GM12878 (cell line): ENCODE data around the gene RHCG. TPM values are rescaled to one million over a fixed set of nuclear protein-coding genes. Genes with fewer than 3 reads are reported as not detected.

ENCODE experiments used
- ATAC-seq: fragments of 200-7000 bp; cut with Tn5 transposase; 3 replicates; pipeline ENCODE4 v1.9.1; 2020; ENCODE audit warnings: mild to moderate bottlenecking, moderate library complexity
- BruUV-seq: library from RNA; stranded (reverse); fragments of 400-500 nt; replicated peaks from 2 replicates; lab custom pipeline; 2021; lab: Mats Ljungman, UMichigan
- CTCF ChIA-PET: fragments of 300-600 bp; sonication (Branson Sonifier 250); formaldehyde crosslinking; extraction: SDS; loops from one replicate; lab custom pipeline; 2021; ENCODE audit warnings: inconsistent platforms; lab: Yijun Ruan, JAX
- POLR2A ChIA-PET: fragments of 350-600 bp; formaldehyde crosslinking; extraction: SDS; loops from one replicate; lab custom pipeline; 2021; ENCODE audit warnings: inconsistent platforms; lab: Charles Lee
- RAD21 ChIA-PET: fragments of 300-600 bp; sonication (Branson Sonifier 250); formaldehyde crosslinking; loops from one replicate; lab custom pipeline; 2023; ENCODE audit warnings: antibody characterized with exemption; ENCODE audit not compliant: unreplicated experiment; lab: Charles Lee
- SMC1A ChIA-PET: fragments of 300-600 bp; sonication (Branson Sonifier 250); formaldehyde crosslinking; loops from one replicate; lab custom pipeline; 2023; ENCODE audit not compliant: unreplicated experiment, uncharacterized antibody; lab: Charles Lee
- DNase-seq: peaks from one replicate; pipeline ENCODE4 v3.0.0-alpha.2; 2011; ENCODE audit warnings: low read depth, low spot score
- FAIRE-seq: peaks from 3 replicates; lab custom pipeline; 2011; peaks lifted over from hg19 to GRCh38; lab: Jason Lieb, UNC
- H2AFZ ChIP-seq: 2 replicates; pipeline ENCODE4 v1.6.0; 2011; ENCODE audit warnings: low read depth, low read length, control low read depth; ENCODE audit not compliant: control insufficient read depth
- H3K27ac ChIP-seq: 2 replicates; pipeline ENCODE4 v1.5.1; 2011; ENCODE audit warnings: control low read depth; ENCODE audit not compliant: control insufficient read depth, insufficient read depth
- H3K27me3 ChIP-seq, 2 experiments: replicated peaks in 1 of 2; 2 replicates each; pipeline versions ENCODE4 v1.6.0 to v1.6.1; 2011; ENCODE audit warnings: low read length in 1 of 2; ENCODE audit not compliant: control insufficient read depth in 2 of 2, insufficient read depth in 2 of 2
- H3K36me3 ChIP-seq, 2 experiments: 2 replicates each; pipeline ENCODE4 v1.5.1; 2011; ENCODE audit warnings: low read length in 1 of 2; ENCODE audit not compliant: control insufficient read depth in 2 of 2, insufficient read depth in 2 of 2
- H3K4me1 ChIP-seq: 2 replicates; pipeline ENCODE4 v1.6.1; 2011; ENCODE audit warnings: mild to moderate bottlenecking, low read length, moderate library complexity, mixed read lengths; ENCODE audit not compliant: control insufficient read depth, insufficient read depth
- H3K4me2 ChIP-seq: 2 replicates; pipeline ENCODE4 v1.6.0; 2011; ENCODE audit warnings: control low read depth; ENCODE audit not compliant: control insufficient read depth, insufficient read depth
- H3K4me3 ChIP-seq: fragments of 200-600 bp; sonication (generic); 2 replicates; pipeline ENCODE4 v1.5.1; 2016
- H3K79me2 ChIP-seq: 2 replicates; pipeline ENCODE4 v1.6.0; 2011; ENCODE audit warnings: low read length; ENCODE audit not compliant: control insufficient read depth, insufficient read depth
- H3K9ac ChIP-seq: 2 replicates; pipeline ENCODE4 v1.8.0; 2011; ENCODE audit warnings: low read length, control low read depth, mixed read lengths; ENCODE audit not compliant: control insufficient read depth, insufficient read depth
- H3K9me3 ChIP-seq: replicated peaks from 3 replicates; pipeline ENCODE4 v1.5.1; 2011; ENCODE audit warnings: mild to moderate bottlenecking, low read length; ENCODE audit not compliant: control insufficient read depth, insufficient read depth
- H4K20me1 ChIP-seq: 2 replicates; pipeline ENCODE4 v1.6.0; 2011; ENCODE audit not compliant: control insufficient read depth, insufficient read depth
- CBX5 ChIP-seq: sonication (generic); IDR thresholded peaks from 2 replicates; pipeline ENCODE4 v1.6.1; 2016; ENCODE audit warnings: low read depth, moderate library complexity, mild to moderate bottlenecking, inconsistent platforms
- E4F1 ChIP-seq: fragments of 450-650 bp; IDR thresholded peaks from 2 replicates; pipeline ENCODE4 v1.6.1; 2018; ENCODE audit warnings: borderline replicate concordance, mild to moderate bottlenecking; ENCODE audit not compliant: partially characterized antibody
- EED ChIP-seq: sonication (generic); IDR thresholded peaks from 2 replicates; pipeline ENCODE4 v1.6.1; 2016; ENCODE audit warnings: antibody characterized with exemption, low read depth
- ETV6 ChIP-seq, 2 experiments: fragments of 450-650 bp in 1 of 2; IDR thresholded peaks in 1 of 2; conservative IDR thresholded peaks in 1 of 2; 2 replicates each; pipeline ENCODE4 v1.6.1; 2014; ENCODE audit warnings: antibody characterized with exemption in 1 of 2, borderline replicate concordance in 1 of 2, low read depth in 1 of 2, mild to moderate bottlenecking in 1 of 2, moderate library complexity in 1 of 2
- LARP7 ChIP-seq: fragments of 450-650 bp; IDR thresholded peaks from 2 replicates; pipeline ENCODE4 v1.6.1; 2017; ENCODE audit warnings: mild to moderate bottlenecking
- MTA2 ChIP-seq: fragments of 450-650 bp; IDR thresholded peaks from 2 replicates; pipeline ENCODE4 v1.6.1; 2016; ENCODE audit warnings: low read depth, mild to moderate bottlenecking, moderate library complexity
- NFYA ChIP-seq: IDR thresholded peaks from 2 replicates; pipeline ENCODE4 v1.6.1; 2011; ENCODE audit warnings: low read depth, mild to moderate bottlenecking, low read length, improper control_type of control experiment, borderline replicate concordance
- NR2C1 ChIP-seq: fragments of 450-650 bp; IDR thresholded peaks from 2 replicates; pipeline ENCODE4 v1.6.1; 2017; ENCODE audit warnings: antibody characterized with exemption, mild to moderate bottlenecking, moderate library complexity
- PBX3 ChIP-seq: IDR thresholded peaks from 2 replicates; pipeline ENCODE4 v1.6.1; 2011; ENCODE audit warnings: mild to moderate bottlenecking, low read depth, low read length, moderate library complexity; ENCODE audit not compliant: insufficient replicate concordance
- RAD51 ChIP-seq: fragments of 450-650 bp; IDR thresholded peaks from 2 replicates; pipeline ENCODE4 v1.6.1; 2016; ENCODE audit warnings: moderate library complexity, mild to moderate bottlenecking, inconsistent platforms
- SPI1 ChIP-seq: IDR thresholded peaks from 2 replicates; pipeline ENCODE4 v1.6.1; 2011; ENCODE audit warnings: low read depth, mild to moderate bottlenecking, low read length, moderate library complexity, borderline replicate concordance; ENCODE audit not compliant: insufficient read depth
- SREBF2 ChIP-seq: IDR thresholded peaks from 2 replicates; pipeline ENCODE4 v1.6.1; 2012; ENCODE audit warnings: mild to moderate bottlenecking, low read length
- ZNF217 ChIP-seq: fragments of 450-650 bp; IDR thresholded peaks from 2 replicates; pipeline ENCODE4 v1.6.1; 2017; ENCODE audit warnings: antibody characterized with exemption, mild to moderate bottlenecking
- ZNF622 ChIP-seq: fragments of 450-650 bp; IDR thresholded peaks from 2 replicates; pipeline ENCODE4 v1.6.1; 2017; ENCODE audit warnings: mild to moderate bottlenecking, inconsistent platforms
- ZSCAN29 ChIP-seq: fragments of 450-650 bp; IDR thresholded peaks from 2 replicates; pipeline ENCODE4 v1.6.1; 2017; ENCODE audit warnings: mild to moderate bottlenecking, moderate library complexity
- WGBS: methylation state at CpG from one replicate; pipeline ENCODE4 v1.1.6; 2016; ENCODE audit warnings: low lambda C conversion rate; ENCODE audit not compliant: insufficient replicate concordance, insufficient coverage; ENCODE audit errors: missing lambda C conversion rate; 5-methylcytosine and 5-hydroxymethylcytosine counted together
- in situ Hi-C: fragments of 300-500 bp; cut with MboI; formaldehyde crosslinking; loops from 9 replicates; pipeline ENCODE4 v1.14.3; 2018; ENCODE audit warnings: mixed read lengths
- intact Hi-C: fragments of 100-400 bp; cut with micrococcal nuclease; formaldehyde crosslinking; loops from one replicate; pipeline ENCODE4 v1.14.2; 2022; ENCODE audit not compliant: unreplicated experiment
- polyA plus RNA-seq, 11 experiments: library from polyadenylated mRNA; depleted of rRNA in 4 of 11; unstranded in 6 of 11; stranded (reverse) in 5 of 11; fragments of >200 nt; fragmentation: Nextera tagmentation in 4 of 11; fragmentation: Illumina TruSeq in 1 of 11; extraction: Ambion mirVana in 4 of 11; extraction: Trizol in 1 of 11; gene quantifications; 1 replicate in 1 of 11; 2 replicates in 10 of 11; pipeline versions ENCODE4 v1.2.1 to v1.2.3, GENCODE V29; 2011 to 2016; ENCODE audit warnings: inconsistent platforms in 2 of 11, missing spikeins in 2 of 11, low read depth in 1 of 11
- total RNA-seq, 4 experiments: library from RNA; depleted of rRNA in 3 of 4; stranded (reverse); fragments of >200 nt in 3 of 4; fragmentation: Illumina TruSeq in 1 of 4; extraction: Trizol in 1 of 4; gene quantifications; 2 replicates each; pipeline versions ENCODE4 v1.2.1 to v1.2.3, GENCODE V29; 2013 to 2021
- TF ChIP-seq, protein P1 (sequence below): fragments of 150-350 bp; IDR thresholded peaks from 2 replicates; pipeline ENCODE4 v1.6.1; 2016; ENCODE audit warnings: low read depth, low read length

The RHCG gene
- total and polyA plus RNA-seq, 10 of the 15 experiments (the other 5 are each of a cell fraction or from before 2014, with no cell fraction given): 0.05 to 0.11 TPM; not detected in 8

DNA sequence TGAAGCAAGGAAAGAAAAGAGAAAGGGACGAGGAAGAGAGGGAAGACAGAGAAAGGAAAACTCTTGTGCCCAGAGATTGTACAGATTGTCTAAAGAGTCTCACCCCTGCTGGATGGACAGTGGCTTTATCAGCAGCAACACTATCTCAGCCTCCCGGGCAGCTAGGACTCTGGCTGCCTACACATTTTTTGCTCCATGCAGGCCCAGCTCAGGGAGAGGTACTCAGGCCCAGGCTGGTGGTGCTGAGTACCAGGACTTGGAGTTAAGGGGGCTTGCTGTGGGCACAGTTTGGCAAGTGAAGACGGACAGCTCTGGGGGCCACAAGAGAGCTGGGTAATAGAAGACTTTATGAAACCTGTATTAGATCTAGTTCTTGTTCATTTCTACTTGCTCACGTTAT, 19.1 kb upstream of the RHCG start (continued):
- TF ChIP-seq MTA2 (no peak), PBX3 (no peak), ETV6 (conservative IDR thresholded peaks at IDR 0.05 in 1 of 2, IDR thresholded peaks at IDR 0.05 in 1 of 2; ENCODE audit: borderline replicate concordance in 1 of 2, low read depth in 1 of 2) (no peak), NR2C1 (no peak), EED (no peak), LARP7 (no peak), SREBF2 (no peak), CBX5 (no peak), ZNF217 (no peak), RAD51 (no peak), NFYA (no peak)

DNA sequence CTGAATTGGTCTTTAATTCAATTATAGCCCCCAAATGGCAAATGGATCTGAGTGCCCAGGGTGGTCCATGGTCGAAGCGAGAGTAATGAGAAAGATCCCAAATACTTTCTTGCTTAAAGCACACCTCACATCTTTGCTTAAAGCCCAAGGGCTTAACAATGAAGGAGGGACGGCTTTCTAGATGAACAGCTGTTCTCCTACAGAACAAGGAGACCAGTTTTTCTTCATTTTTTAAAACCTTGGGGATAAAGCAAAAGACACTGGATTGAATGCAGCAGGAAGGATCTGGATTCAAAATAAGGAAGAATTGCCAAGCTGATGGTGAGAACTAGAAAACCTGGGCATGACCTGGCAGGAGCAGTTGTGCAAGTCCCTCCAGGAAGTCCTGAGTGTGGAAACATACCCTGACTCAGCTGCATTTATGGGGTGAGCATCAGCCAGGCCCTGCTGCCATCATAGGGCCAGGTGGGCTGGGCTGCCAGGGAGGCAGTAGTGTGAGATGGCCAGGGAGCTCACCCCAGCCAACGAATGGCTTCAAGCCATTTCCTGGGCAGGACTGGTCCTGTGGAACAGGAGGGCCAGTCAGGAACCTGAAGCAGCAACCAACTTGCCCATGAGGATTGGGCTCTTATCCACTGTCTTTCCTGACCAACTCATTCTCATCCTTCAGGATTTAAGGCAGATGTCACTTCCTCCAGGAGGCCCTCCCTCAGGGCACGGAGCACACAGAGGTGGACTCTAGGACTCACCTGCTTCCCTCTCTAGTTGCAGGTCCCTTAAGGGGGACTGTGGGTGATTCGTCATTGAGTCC, 18.4 kb upstream of the RHCG start:
- Histone ChIP-seq H3K9ac (no peak overlapping the region), H2AFZ (no peak overlapping the region), H3K27me3 (no peaks in the 10 kb centered on the region; a peak in 2 of 4 replicates), H3K4me3 (no peak overlapping the region), H4K20me1 (no peaks in the 10 kb centered on the region), H3K79me2 (no peaks in the 10 kb centered on the region), H3K36me3 (no peaks in the 10 kb centered on the region), H3K4me2 (no peak overlapping the region), H3K4me1 (no peaks in the 10 kb centered on the region), H3K27ac (no peak overlapping the region), H3K9me3 (no peaks in the 10 kb centered on the region)
- CTCF ChIA-PET: interaction anchor here (1.1 kb wide), 1 partner anchor 43 kb away, joined by 3 read pairs; no protein-coding TSS in a partner anchor
- intact Hi-C loops: no loop called here
- TF ChIP-seq EED (no peak), SPI1 (no peak), ZSCAN29 (no peak), E4F1 (no peak), ZNF622 (no peak)
- TF ChIP-seq, protein P1, sequence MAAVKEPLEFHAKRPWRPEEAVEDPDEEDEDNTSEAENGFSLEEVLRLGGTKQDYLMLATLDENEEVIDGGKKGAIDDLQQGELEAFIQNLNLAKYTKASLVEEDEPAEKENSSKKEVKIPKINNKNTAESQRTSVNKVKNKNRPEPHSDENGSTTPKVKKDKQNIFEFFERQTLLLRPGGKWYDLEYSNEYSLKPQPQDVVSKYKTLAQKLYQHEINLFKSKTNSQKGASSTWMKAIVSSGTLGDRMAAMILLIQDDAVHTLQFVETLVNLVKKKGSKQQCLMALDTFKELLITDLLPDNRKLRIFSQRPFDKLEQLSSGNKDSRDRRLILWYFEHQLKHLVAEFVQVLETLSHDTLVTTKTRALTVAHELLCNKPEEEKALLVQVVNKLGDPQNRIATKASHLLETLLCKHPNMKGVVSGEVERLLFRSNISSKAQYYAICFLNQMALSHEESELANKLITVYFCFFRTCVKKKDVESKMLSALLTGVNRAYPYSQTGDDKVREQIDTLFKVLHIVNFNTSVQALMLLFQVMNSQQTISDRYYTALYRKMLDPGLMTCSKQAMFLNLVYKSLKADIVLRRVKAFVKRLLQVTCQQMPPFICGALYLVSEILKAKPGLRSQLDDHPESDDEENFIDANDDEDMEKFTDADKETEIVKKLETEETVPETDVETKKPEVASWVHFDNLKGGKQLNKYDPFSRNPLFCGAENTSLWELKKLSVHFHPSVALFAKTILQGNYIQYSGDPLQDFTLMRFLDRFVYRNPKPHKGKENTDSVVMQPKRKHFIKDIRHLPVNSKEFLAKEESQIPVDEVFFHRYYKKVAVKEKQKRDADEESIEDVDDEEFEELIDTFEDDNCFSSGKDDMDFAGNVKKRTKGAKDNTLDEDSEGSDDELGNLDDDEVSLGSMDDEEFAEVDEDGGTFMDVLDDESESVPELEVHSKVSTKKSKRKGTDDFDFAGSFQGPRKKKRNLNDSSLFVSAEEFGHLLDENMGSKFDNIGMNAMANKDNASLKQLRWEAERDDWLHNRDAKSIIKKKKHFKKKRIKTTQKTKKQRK: no peak
- RAD21 ChIA-PET: interaction anchor here (0.5 kb wide), 1 partner anchor 497 kb away, joined by 4 read pairs; no protein-coding TSS in a partner anchor
- SMC1A ChIA-PET: no interaction called here
- BruUV-seq: no TSS peak
- POLR2A ChIA-PET: no interaction called here
- FAIRE-seq (no peak), DNase-seq (no peak), ATAC-seq (no peak)
- in situ Hi-C loops: no loop called here
- 19% methylated on average over 6 of the region's 6 CpGs for WGBS
